ENCODE data around the gene ONECUT3. TPM values are rescaled to one million over a fixed set of nuclear protein-coding genes. Genes with fewer than 3 reads are reported as not detected.
"Not testable (repeated sequence)": the region's sequence is repeated elsewhere in the genome, so short reads cannot be mapped to it uniquely, and the experiment has no call there.

ONECUT3 gene
- polyA plus RNA-seq (2012; ENCODE audit: insufficient read depth, insufficient read length, low read depth): not detected

DNA sequence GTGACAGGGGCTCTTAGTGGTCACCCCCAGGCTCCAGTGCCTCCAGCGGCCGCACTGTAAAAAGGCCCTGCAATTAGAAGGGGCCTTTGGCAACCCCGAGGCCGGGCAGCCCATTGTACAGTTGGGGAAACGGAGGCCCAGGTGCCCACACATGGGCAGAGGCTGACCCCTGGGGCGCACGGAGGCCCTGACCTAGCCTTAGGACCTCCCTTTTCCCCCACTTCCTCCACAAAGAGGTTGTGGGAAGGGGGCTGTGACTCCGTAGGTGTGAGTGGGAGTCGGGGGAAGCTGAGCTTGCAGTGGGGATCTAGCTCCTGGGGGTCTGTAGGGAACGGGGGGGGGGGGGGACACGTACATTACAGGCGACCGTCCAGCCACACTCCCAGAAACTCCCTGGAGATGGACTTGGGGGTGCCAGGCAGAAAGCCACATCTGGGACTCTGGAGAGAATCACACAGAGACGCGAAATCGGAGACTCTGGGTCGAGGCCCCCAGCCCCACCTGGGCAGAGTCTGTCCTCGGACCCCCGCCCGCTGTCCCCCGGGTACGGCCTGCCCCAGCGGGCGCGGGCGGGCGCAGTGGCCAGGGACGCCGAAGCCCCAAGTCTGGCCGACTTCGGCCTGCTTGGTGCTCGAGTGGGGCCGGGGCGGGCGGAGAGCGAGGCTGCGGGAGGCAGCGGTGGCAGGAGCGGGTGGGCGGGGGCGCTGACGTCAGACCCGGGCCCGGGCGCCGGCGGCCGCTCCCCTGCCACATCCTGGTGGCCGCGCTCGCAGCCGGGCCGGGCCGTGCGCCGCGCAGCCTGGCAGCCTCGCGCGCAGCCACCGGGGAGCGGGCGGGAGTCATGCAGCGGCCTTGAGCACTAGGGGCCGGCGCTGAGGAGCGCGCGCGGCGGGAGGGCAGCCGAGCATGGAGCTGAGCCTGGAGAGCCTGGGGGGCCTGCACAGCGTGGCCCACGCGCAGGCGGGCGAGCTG is at the start of gene ONECUT3:
Gene ONECUT3, plus strand, starts transcription at position 750 of the 972 bp plus-strand sequence. Its CDS starts 157 bp downstream, at position 907.
- no peak for DNase-seq
- H3K4me1 ChIP-seq: no peaks in the 10 kb centered on the region
- no peak within 1 kb of the TSS for H3K4me3 ChIP-seq (ENCODE audit: low read depth, low read length)
- peaks cover 98% of the 10 kb centered on the region for H3K27me3 ChIP-seq
- no peaks in the 10 kb centered on the region for H3K36me3 ChIP-seq
- no peaks in the 10 kb centered on the region for H3K9me3 ChIP-seq
- TF ChIP-seq, protein P1, sequence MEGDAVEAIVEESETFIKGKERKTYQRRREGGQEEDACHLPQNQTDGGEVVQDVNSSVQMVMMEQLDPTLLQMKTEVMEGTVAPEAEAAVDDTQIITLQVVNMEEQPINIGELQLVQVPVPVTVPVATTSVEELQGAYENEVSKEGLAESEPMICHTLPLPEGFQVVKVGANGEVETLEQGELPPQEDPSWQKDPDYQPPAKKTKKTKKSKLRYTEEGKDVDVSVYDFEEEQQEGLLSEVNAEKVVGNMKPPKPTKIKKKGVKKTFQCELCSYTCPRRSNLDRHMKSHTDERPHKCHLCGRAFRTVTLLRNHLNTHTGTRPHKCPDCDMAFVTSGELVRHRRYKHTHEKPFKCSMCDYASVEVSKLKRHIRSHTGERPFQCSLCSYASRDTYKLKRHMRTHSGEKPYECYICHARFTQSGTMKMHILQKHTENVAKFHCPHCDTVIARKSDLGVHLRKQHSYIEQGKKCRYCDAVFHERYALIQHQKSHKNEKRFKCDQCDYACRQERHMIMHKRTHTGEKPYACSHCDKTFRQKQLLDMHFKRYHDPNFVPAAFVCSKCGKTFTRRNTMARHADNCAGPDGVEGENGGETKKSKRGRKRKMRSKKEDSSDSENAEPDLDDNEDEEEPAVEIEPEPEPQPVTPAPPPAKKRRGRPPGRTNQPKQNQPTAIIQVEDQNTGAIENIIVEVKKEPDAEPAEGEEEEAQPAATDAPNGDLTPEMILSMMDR (IDR thresholded peaks at IDR 0.05; ENCODE audit: low read depth, low read length): no peak

DNA sequence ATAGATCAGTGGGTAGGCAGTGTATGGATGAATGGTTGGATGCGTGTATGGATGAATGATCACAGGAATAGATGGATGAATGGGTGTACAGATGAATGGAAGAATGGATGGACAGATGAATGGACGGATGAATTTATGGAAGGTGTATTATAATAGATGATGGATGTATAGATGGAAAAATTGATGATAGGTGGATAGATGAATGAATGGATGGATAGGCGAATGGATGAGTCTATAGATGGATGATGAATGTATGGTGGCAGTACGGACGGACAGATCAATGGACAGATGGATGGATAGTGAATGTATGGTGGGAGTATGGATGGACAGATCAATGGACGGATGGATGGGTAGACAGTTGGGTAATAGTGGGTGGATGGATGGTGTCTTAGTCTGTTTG is 49.0 kb upstream of the ONECUT3 start:
- Histone ChIP-seq H3K4me1 (no peaks in the 10 kb centered on the region), H3K27me3 (peaks cover 61% of the 10 kb centered on the region), H3K36me3 (no peaks in the 10 kb centered on the region), H3K4me3 (ENCODE audit: low read depth, low read length) (no peak overlapping the region), H3K9me3 (no peaks in the 10 kb centered on the region; the same call in none of the 2 replicates)
- TF ChIP-seq, protein P1 (IDR thresholded peaks at IDR 0.05; ENCODE audit: low read depth, low read length): no peak
- DNase-seq: no peak

DNA sequence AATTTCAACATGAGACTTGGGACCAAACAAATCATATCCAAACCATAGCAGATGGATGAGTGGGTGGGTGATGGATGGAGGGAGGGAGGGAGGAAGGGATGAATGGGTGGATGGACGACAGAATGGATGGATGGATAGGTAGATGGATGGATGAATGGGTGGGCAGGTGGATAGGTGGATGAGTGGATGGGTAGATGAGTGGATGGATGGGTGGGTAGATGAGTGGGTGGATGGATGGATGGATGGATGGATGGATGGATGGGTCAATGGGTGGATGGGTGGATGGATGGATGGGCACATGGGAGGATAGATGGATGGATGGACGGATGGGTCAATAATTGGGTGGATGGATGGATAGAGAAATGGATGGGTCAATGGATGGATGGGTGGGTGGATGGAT is 47.9 kb upstream of the ONECUT3 start:
- no peaks in the 10 kb centered on the region for H3K4me1 ChIP-seq
- peaks cover 59% of the 10 kb centered on the region for H3K27me3 ChIP-seq
- no peak for DNase-seq
- TF ChIP-seq, protein P1 (IDR thresholded peaks at IDR 0.05; ENCODE audit: low read depth, low read length): no peak
- H3K9me3 ChIP-seq: no peaks in the 10 kb centered on the region; the same call in none of the 2 replicates
- no peaks in the 10 kb centered on the region for H3K36me3 ChIP-seq
- no peak overlapping the region for H3K4me3 ChIP-seq (ENCODE audit: low read depth, low read length)

DNA sequence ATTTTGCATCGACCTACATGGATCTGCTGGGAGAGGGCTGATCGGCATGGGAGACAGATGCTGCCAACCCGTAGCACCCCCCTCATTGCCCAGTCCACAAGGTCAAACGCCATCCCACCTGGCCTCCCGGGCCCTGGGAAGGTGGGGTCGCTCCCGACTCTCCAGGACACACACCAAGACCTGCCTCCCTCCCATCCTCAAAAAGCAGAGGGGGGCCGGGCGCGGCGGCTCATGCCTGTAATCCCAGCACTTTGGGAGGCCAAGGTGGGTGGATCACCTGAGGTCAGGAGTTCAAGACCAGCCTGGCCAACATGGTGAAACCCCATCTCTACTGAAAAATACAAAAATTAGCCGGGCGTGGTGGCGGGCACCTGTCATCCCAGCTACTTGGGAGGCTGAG is 46.7 kb upstream of the ONECUT3 start:
- H3K27me3 ChIP-seq: peaks cover 51% of the 10 kb centered on the region
- H3K4me1 ChIP-seq; H3K9me3 ChIP-seq; H3K36me3 ChIP-seq; H3K4me3 ChIP-seq (ENCODE audit: low read depth, low read length); DNase-seq: not testable (repeated sequence)

DNA sequence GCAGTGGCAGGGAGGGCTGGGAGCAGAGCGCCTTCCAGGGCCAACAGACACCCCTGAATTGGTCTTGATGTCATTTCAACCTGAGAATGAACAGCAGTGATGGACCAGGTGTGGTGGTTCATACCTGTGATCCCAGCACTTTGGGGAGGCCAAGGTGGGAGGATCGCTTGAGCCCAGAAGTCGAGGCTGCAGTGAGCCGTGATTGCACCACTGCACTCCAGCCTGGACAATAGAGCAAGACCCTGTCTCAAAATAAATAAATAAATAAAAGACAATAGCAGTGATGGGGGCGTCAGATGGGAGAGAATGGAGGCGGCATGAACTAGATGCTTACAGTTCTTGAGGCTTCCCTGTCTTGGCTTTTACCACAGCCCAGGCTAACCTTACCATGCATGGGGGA is 46.1 kb upstream of the ONECUT3 start:
- no peaks in the 10 kb centered on the region for H3K36me3 ChIP-seq
- H3K27me3 ChIP-seq: peaks cover 45% of the 10 kb centered on the region
- TF ChIP-seq, protein P1 (IDR thresholded peaks at IDR 0.05; ENCODE audit: low read depth, low read length): no peak

DNA sequence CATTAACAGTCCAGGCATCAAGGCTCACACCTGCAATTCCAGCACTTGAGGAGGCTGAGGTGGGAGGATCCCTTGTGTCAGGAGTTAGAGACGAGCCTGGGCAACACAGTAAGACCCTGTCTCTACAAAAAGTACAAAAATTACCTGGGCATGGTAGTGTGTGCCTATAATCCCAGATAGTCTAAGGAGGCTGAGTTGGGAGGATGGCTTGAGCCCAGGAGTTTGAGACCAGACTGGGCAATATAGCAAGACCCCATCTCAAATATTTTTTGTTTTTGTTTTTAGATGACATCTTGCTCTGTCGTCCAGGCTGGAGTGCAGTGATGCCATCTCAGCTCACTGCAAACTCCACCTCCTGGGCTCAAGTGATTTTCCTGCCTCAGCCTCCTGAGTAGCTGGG is 40.1 kb upstream of the ONECUT3 start:
- Histone ChIP-seq H3K9me3 (no peaks in the 10 kb centered on the region), H3K36me3 (no peaks in the 10 kb centered on the region), H3K27me3 (peaks cover 61% of the 10 kb centered on the region), H3K4me1 (no peaks in the 10 kb centered on the region), H3K4me3 (ENCODE audit: low read depth, low read length) (no peak overlapping the region)
- no peak for DNase-seq
- TF ChIP-seq, protein P1 (IDR thresholded peaks at IDR 0.05; ENCODE audit: low read depth, low read length): no peak

More for the DNA sequence above, 46.1 kb upstream of the ONECUT3 start:
- Histone ChIP-seq H3K4me3 (ENCODE audit: low read depth, low read length) (no peak overlapping the region), H3K4me1 (no peaks in the 10 kb centered on the region), H3K9me3 (no peaks in the 10 kb centered on the region; the same call in none of the 2 replicates)
- no peak for DNase-seq
